ENCODE measurements around the gene AUTS2.

The AUTS2 gene

DNA sequence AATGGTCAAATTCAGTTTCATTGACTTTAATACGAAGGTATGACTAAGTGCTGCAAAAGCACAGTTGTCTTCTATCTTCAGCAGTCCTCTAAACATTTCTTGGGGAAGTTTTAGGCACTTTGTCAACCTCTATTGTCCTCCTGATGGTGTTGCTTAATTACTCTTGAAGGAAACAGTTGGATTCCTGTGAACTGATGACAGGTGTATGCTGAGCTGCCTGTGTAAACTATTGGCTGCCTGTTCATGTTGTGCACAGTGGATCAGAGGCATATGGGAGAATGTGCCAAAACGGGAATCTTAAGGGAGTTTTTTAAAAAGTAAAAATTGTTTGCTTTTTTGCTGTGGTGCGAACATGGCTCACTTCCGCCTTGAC, 221.0 kb downstream of the AUTS2 start:
- DNase-seq = no peak

DNA sequence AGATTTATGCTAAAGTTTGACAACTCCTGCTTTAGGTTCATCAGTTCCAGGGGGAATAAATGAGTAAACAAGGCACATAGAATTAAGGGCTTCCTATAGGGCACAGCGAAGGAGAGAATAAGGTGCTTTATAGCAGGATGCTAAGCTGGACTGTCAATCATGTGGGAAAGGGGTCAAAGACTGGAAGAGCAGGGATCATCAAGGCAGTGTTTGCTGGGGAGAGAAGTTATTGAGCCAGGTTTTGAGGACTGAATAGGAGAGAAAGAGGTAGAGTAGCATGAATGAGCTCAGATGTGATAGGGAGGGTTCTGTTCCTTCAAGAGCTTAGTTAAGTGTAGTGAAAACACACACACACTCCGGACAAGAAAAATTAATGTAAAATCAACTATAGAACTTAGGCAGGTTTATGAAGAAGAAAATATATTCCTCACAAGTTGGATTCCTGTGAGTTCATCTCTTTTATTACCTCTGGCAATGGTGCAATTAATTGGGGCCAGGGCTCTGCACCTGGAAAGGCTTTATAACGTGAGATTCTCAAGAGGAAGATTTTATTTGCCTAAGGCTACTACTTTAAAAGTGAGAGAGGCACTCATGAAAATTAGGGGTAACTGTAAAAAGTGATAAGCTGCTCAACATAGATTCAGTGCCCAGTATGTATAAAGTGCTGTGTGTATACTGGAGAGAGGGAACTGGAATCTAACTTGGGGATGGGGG, 222.4 kb downstream of the AUTS2 start:
- DNase-seq = no peak

DNA sequence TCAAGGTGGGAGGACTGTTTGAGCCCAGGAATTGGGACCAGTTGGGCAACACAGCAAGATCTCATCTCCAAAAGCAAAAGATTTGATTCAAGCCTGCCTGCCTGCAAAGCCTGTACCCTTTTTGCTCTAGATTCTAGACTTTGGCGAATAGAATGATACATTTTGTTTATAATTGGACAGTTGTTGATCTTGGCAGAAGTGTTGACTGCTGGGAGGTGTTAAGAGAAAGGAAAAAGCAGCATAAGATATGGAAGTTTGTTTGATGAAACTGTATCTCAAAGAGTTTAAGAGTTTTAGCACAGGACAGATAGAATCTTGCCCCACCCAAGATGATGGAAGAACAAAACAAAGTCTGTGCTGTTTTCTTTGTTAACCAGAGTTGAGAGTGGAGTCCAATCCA, 224.1 kb downstream of the AUTS2 start:
- no peak for DNase-seq

DNA sequence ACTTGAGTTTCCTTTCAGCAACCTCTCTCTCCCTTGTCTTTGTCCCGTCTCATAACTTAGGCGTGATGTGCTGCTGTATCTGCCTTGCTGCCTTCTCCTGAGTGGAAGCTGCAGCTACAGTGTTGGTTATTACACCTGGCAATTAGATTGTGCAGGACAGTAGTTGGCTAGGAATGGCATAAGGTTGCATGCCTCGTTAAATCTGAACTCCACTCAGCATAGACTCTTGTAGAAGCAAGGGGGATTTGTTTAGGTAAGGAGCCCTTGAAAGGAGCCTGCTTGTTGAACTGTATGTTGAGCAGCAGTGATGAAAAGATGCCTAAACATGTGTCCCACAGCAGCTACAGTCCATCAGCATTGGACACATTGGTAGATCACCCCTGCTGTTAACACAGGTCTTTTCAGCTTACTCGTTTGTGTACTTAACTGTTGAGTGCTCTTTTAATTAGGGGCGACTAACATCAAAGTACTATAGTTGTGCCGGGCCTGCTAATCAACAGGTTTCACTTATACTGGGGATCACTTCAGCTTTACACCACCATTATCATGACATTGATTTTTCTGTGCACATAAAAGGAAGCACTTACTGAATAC, 225.0 kb downstream of the AUTS2 start:
- DNase-seq = no peak

DNA sequence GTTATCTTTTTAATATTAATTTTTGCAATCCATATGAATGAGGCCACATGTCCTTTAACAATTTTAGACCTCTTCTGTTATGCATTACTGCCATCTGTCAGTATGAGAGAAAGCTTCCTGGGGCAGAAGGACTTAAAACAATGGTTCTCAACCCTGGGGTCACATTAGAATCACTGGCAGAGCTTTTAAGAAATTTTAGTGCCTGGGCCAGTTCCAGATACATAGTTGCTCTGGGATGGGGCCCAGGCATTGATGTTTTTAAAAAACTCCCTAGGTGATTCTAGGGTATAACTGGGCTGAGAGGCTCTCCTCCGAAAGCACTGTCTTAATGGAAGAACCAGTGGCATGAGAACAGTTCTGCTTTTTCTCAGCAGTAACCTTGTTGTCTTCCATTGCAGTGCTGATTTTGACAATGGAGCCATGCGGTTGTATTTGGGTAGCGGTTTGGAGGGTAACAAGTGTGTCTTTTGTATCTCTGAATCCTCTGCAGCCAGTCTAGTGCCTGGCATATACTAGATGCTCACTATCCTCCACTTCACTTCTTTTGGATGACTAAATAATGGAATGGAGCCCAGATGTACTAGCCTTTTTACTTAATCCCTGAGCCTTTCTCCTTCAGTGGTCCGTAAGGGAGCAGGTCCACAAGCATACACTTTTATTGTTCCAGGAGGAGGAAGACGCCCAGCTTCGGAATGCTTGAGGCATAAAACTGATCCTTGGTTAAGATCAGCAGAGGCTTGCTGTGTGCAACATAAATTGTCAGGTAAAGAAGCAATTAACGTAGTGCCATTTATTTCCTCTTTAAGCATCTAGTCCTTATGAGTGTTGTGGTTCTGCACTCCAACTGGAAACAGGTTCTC, 227.1 kb downstream of the AUTS2 start:
- DNase-seq = no peak

DNA sequence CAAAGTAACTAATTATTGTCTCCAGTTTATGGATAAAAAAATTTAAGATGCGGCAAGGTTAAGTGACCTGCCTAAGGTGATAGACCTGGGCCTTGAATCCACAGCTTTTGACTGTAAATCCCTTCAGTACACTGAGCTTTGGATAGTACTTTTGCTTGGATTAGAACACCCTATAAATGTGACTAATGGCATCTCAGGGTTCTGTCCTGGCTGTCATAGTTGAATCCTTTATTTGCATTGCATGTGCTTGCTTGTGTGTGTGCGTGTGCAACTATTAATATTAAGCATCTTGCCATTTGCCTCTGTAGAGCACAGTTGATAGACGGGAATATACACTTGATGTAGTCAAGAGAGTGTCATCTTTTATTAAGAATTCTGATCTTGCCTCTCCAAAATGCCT, 228.0 kb downstream of the AUTS2 start:
- no peak for DNase-seq

DNA sequence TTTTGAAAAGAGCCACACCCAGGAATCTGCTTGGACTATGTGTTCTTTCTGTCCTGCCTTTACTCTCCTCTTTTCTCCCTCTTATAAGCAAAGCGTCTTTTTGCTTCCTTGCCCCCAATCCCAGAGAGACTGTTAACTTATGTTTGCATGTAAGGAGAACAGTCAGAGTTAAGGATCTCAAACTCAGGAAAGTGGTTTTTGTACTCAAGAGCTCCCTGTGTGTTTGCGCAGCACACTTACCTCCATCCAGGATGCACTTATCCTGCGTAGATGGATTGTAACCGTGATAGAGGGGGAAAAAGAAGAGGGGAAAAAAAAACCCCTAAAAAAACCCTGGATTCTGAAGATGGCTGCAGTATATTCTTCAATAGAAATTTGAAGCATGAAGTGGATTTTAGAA, 228.9 kb downstream of the AUTS2 start:
- DNase-seq = no peak

DNA sequence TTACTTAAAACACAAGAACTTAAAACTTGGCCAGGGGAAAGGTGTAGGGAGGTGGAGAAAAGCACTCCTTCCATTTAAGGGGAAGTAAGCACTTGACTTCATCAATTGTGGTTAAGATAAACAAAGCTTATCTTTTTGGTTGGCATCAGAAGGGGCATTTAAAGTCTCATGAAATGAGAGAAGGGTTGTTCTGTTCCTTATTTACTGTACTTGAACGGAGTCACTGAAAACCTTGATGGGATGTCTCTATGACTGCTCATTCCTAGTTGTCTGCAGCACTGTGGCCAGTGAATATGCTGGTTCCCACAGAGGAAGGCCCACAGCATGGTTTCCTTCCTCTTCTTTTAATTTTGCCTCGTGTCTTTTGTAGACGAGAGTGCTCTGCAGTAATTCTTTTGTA, 229.3 kb downstream of the AUTS2 start:
- no peak for DNase-seq

DNA sequence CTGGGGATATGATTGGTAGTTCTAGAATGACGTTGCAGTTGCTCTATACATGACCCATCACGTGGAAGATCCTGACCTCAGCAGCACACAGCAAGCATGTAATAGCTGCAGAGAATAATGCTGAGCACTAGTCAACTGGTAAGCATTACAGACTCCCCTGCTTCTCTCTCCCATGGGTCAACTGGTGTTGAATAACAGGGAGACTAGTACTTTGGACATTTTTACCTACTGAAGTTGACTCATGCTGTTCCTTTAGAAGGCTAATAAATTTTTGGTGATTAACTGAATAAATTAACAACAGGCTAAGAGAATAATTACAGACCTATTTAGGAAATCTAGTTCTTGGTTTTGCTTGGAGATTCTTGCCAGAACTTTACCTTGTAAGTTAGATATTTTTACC, 234.1 kb downstream of the AUTS2 start:
- no peak for DNase-seq

DNA sequence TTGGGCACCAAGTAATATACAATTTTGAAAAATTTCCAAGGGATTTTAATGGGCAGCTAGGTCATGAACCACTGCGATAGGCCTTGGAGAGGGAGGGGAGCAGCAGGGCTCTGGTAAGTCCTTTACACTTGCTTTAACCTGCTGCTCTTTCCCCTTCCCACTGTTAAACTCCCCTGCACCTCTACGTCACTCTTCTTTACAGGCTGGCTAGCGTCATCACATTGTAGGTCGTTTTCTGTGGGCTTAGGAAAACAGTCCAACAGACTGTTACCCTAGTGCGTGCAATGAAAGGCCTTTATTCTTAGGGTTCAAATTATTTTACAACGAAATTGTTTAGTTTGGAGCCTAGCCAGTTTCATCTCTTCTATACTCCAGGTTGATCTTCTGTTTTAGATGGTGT, 235.7 kb downstream of the AUTS2 start:
- no peak for DNase-seq

DNA sequence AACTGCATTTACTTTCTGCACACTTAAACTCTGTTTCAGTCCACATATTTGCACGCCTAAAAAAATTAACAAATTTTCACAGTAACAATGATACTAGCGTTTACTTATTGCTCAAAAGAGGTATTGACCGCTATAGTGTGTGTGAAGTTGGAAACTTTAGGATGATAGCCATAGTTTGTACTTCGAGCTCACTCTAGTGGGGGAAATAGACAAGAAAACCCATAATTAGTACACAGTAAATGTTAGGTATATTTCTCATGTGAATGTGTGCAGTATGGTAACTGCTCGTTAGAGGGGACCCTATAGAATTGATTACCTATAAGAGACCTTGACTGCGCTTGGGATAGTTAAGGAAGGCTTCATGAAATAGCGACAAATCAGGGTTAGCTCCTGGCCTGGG, 238.4 kb downstream of the AUTS2 start:
- DNase-seq = no peak

DNA sequence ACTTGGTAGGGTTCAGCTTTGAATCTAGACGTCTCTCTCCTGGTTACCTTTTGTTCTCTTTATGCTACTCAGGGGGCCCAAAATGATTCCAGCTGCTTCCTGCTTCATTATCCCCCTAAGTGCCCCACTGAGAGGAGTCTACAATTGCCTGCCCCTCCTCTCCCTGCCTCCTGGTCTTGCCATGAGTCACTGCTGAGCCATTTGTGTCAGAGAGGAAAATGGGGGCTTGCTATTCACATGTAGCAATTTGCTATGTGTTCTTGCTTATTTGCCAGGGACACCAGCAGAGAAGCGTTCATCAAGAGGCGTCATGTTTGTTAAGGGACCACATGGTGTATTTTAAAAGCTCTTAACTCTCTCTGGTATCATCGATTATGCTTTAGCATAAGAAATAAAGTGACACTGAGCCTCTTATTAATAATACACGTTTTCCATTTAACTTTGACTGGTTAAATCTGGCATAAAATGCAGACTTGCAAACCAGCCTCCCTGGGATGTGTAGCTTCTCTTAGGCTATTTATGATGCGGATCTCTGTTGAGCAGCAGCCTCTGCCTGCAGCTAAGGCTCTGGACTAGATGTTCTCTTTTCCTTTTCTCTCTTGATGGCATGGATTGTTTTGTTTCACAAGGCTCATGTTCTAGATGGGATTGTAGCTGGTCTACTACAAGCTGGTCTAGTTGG, 239.3 kb downstream of the AUTS2 start:
- DNase-seq = no peak

DNA sequence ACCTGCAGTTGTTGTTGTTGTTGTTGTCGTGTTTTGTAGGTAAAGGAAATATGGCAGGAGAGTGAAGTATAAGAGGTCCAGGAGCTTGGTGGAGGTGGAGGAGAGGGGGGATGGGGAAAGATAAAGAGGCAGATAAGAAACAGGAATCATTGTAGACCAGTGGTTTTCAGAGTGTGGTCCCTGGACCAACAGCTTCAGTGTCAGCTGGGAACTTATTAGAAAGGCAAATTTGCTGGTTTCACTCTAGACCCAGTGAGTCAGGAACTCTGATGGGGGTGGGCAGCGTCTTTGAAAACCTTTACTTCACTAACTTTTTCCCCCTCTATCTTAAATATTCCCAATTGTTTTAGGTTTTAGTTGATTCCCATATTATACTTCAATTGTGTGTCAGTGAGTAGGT, 241.5 kb downstream of the AUTS2 start:
- no peak for DNase-seq

DNA sequence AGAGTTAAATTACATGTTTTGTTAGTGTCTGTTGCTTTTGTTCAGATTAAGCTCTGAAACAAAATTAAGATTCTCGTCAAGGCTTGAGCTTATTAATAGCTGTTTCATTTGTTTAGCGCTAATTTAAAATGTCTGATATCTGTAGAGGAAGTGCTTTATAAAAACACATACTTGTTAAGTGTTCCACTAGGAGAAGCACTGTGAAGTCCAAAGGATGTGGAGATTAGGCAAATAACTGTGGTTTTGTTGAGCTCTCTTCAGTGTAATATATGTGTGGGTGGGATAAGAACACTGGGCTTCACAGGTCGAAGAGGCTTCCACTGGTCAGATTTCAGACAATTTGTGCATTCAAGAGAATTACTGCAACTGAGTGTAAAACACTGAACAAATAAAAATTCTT, 242.0 kb downstream of the AUTS2 start:
- DNase-seq = no peak

DNA sequence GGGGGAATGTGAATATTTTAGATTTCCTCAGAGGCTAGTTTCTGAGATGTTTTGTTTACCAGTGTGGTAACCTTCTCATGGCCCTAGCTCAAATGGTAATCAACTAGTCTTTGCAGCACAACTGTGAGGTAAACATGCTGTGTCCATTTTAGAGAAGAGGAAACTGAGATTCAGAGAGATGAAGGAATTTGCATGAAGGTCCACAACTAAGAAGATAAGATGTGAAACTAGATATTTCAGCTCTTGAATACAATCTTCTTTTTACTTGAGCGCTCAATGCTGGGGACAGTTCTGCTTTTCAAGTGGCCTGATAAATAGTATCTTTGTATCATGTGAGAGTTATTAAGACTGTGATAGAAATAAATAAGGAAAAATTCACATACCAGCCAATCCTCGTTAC, 245.4 kb downstream of the AUTS2 start:
- DNase-seq = no peak

DNA sequence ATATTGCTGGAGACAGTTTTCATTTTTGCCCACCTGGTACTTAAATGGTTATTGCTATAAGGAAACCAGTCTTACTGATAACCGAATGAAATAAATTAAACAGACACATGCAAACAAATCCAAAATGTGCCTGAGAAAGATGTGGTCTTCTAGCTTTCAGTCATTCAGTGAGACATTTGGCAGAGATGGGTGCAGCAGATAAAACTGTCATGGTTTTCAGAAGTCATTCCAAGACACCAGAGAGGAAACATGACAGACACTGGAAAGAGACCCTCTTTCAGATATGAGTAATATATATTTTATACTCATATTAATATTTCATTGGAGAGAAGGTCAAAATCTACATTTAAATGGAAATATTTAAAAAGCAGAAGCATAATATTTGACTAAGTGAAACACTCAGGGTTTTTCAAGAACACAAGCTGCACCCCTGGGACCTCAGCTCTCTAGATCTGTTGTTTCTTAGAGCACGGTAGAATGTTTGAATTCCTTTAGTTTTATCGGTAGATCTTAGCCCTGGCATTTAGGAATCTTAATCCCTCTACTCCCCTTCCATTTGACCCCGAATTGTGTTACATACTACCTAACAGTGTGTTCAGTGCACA, 246.1 kb downstream of the AUTS2 start:
- no peak for DNase-seq

DNA sequence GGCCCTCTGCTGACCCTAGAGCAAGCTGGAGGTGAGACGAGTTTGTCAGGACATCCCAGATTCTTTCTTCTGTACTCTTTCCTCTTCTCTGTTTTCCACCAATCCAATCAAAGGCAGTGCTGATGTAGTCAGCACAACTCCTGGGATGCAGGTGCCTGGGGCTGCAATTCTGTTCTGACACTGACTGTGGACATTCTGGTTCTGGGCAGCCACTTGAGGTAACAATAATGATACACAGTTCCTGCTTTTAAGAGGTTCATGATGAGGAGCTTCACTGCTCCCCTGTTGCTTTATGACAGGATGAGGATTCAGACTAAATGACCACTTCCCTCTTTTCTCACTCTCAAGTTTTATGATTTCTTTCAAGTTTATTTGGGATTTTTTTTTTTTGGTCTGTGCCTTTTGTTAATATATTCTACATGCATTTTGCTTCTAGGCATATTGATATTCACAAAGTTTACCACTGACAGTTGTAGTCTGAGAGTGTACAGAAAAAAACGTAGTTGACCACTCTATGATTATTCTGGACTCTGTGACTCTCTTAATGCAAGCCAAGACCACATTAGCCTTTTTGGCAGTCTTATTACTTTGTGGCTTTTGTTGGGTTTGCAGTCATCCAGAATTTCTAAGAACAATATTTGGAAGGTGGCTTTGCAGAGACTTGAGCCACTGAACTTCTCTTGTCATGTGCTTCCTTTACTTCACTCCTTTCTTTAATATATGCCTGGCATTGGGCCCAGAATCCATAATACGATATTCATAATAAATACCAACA, 247.6 kb downstream of the AUTS2 start:
- DNase-seq = no peak

DNA sequence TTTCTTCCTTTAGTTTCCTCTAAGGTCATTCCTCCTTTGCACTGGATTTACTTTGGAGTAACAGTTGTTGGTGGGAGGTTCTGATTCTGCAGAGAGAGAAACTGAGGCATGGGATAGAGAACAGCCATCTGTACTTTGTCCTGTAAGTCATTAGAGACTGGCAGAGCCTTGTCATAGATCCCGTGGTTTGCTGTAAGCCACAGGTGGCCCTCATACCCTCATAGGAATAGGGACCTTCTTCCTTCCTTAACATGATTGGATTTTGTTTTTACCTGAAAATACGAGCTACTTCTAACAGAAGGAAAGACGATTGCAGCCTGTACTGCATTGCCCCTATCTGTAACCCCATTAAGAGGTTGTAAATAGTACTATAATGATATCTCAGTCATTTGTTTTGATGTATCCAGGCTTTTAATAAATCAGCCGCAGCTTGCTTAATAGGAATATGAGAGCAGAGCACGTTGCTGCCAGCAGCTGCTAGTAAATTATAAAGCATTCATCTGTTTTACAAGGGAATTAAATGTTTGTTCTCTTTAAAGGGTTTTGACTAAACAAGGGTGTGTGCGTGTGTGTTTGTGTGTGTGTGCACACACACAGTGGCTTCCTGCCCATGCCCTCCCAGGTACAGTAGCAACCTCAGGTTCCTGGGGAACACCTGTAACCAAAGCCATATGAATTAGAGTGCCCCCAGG, 249.8 kb downstream of the AUTS2 start:
- no peak for DNase-seq

DNA sequence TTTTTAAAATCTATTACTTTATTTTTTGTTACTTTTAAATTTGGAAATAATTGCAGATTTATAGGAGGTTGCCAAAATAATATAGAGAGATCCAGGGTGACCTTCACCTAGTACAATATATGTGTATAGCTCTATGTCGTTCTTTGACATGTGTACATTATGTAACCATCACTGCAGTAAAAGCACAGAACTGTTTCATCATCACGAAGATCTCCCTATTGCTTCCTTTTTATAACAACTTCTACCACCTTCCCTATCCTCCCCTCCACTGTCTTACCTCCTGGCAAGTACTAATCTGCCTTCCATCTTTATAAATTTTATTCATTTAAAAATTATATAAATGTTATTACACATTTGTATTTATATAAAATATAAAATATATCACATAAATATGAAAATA, 251.0 kb downstream of the AUTS2 start:
- DNase-seq = no peak

DNA sequence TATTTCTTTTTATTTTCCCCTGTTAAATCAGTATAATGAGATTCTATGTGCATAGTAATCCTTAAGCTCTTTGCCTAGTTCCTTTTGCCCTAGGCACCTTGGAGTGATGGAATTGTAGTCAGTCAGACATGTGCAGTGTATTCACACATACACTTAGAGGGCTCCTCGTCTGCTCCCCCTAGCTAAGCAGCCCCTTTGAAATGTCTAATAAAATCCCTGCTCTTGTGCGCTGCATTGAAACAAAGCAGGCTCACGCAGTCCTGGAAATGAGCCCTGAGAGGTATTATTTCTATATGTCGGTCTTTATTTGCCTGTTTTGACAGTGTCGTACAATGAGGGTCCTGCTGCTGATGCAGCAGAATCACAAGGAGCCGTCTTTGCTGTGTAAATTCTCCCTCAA, 258.7 kb downstream of the AUTS2 start:
- no peak for DNase-seq

DNA sequence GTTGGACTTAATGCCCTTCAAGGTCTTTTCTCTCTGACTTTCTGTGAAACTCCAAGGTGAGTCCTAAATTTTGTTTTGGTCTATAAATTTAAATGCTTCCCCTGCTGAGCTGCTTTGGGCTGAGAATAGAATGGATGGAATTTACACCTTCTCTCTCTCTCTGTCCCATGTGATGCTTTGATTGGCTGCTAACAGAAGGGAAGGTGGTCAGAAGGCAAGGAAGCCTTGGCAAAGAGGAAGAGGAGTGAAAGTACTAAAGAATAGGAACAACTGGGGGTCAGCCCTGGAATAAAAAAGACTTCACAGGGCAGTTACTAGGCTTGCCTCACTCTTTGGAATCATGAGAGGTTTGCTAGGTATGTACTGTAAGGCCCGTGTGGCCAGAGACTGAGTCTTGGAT, 260.2 kb downstream of the AUTS2 start:
- no peak for DNase-seq
